Measurements from ENCODE around the gene KPTN.

The KPTN gene

GRCh38 chr19:47464675-47465419 is 19.2 kb downstream of the KPTN start:
- no peak for DNase-seq

- no peak for DNase-seq
Observed at GRCh38 chr19:47461876-47462275, 22.1 kb downstream of the KPTN start.

- no peak for DNase-seq
Observed at GRCh38 chr19:47459477-47459876, 24.5 kb downstream of the KPTN start.

DNA sequence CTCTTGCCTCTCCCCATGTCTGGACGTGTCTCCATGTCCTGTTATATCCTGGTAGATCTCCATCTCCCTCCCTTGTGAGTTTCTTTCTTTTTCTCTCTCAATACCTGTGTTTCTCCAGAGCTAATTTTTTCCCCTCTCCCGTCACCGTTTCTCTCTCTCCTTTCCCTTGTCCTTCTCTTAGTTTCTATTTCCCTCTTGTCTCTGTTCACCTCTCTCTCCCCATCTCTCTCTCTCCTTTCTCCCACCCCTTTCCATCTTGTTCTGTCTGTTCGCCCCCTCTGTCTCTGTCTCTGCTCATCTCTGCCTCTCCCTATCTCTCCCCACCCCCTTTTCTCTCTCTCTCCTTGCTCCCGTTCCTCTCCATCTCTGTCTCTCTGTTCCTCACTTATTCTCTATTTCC is 25.3 kb downstream of the KPTN start:
- DNase-seq = no peak

GRCh38 chr19:47456721-47457474 is 27.1 kb downstream of the KPTN start:
- DNase-seq = no peak

- no peak for DNase-seq
Observed at GRCh38 chr19:47450478-47450877, 33.5 kb downstream of the KPTN start.

DNA sequence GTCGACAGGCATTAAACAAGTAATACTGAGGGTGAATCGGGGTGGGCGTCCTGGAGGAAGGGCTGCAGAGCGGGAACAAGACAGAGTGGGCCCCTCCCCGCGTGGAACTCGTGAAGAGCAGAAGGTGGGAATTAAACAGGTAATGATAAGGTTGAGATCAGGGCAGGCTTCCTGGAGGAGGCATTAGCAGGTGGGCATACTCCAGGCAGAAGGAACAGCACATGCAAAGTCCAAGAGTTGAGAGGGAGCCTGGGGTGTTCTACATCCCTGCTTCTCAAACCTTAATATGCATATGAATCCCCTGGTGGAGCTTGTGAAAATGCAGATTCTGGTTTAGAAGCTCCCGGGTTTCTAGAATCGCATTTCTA is 35.7 kb downstream of the KPTN start:
- no peak for DNase-seq

DNA sequence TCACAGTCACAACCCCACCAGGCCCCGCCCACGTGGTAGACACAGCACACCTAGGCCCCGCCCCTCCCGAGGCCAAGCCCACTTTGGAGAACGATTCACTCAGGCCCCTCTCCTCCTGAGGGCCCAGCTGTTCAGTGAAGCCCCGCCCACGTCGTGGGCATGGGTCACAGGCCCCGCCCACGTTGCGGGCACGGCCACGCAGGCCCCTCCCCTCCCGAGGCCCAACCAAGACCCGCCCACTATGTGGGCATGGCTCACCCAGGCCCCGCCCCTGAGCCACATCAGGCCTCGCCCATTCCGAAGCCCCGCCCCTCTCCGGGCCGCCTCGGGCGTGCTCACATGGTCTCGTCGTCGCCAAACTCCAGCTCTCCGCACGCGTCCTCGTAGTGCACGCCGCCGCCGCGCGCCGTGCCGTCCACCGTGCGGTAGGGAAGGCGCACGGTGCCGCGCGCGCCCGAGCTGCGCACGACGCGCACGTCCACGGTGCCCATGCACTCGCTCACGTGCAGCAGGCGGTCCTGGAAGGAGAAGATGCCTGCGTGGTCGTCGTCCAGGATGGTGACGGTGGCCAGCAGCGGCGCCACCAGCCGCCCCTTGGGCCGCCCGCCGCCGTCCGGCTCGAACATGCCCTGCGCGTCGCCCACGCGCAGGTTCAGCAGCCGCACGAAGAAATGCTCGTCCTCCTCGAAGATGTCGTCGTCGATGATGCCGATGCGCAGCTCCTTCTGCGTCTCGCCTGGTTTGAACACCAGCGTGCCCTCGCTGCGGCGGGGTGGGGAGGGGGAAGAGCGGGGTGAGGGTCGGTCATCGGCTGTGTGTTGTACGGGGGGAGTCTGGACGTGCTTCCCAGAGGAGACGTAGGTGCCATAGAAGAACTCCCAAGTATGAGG is 36.3 kb downstream of the KPTN start:
- DNase-seq = peak; percentile 42 to 49

DNA sequence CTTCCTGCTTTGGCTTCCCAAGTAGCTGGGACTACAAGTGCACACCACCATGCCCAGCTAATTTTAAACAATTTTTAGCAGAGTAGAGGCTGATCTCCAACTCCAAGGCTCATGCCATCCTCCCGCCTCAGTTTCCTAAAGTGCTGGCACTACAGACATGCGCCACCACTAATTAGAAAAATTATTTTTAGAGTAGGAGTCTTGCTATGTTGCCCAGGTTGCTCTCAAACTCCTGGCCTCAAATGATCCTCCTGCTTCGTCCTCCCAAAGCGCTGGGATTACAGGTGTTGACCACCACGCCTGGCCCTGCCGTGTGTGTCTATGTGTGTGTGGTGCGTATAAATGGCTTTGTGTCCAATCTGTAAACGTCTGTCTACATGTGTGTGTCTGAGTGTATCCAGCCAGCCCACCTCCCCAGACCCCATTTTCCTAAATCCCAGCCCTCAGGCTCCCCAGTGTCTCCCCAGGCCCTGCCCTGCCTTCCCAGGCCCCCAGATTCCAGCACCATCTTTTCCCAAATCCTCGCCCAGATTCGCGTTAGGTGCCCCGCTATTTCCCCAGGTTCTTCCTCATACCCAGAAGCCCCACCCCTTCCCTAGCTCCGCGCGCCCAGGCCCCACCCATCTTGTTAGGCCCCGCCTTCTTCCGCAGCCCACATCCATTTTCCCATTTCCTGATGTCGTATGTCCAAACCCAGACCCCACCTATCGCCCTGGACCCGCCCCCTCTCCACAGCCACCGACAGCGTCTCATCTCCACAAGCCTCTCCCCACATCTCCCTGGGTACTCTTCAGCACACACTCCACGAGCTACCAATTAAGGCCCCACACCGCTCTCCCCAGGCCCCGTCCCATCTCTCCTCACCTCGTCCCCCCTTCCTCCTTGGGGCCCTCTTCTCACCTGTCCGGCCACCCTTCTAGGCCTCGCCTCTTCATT is 37.2 kb downstream of the KPTN start:
- no peak for DNase-seq

DNA sequence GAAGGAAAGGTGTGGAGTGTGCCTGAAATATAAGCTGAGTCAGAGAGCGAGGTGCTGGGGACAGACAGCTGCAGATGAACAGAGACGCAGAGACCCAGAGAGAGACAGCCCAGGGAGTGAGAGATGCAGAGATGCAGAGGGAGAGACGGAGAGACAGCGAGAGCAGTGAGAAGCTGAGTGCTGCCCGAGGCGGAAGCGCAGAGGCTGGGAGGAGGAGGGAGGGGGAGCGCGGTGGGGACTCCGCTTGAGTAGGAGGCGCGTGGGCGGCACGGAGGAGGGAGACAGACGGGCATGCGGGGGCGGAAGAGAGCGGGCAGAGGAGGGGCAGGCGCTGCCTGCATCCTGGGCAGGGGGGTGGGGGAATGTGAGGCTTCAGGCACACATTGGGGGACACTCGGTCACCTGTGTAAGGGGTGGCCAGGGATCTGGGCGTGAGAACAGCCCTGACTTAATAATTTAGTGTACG is 38.0 kb downstream of the KPTN start:
- peak; percentile 61 to 90 for DNase-seq

DNA sequence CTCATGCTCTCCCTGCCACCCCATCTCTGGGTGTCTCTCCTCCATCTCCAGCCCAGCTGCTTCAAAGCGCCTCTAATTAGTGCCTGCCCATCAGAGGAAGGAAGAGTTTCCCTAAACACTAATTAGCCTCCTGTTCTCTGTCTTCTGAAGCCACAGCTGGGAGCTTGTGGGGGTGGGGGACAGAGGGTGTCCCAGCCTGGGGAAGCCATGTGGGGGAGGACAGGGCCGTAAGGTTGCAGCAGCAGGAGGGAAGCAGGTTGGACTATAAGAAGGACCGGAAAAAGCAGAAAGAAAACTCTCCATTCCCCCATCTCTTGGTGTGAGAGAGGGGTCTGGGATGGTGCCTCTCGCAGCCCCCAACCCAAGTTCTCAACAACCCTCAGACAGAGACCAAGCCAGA is 38.5 kb downstream of the KPTN start:
- DNase-seq = no peak

- peak in 1 of 2 experiments; percentile 36 for DNase-seq
Observed at GRCh38 chr19:47444388-47444821, 39.6 kb downstream of the KPTN start.

DNA sequence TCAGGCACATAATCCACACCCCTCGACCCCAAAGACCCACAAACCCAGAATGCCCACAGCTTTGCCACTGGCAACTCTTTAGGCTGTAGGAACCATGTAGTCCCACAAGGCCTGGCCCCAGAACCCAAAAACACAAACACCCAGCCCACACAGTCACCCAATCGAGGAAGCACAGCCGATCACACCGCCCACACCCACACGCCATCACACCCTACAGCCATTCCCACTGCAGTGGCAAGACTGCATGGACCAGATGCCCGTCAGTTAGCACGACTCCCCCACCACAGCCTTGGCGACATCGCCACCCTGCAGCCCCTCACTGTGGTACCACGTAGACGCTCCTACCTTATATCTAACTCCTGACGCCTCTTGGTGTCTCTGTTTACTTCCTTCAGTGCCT is 40.7 kb downstream of the KPTN start:
- no peak for DNase-seq

- DNase-seq = no peak
Observed at GRCh38 chr19:47438793-47439220, 45.2 kb downstream of the KPTN start.

DNA sequence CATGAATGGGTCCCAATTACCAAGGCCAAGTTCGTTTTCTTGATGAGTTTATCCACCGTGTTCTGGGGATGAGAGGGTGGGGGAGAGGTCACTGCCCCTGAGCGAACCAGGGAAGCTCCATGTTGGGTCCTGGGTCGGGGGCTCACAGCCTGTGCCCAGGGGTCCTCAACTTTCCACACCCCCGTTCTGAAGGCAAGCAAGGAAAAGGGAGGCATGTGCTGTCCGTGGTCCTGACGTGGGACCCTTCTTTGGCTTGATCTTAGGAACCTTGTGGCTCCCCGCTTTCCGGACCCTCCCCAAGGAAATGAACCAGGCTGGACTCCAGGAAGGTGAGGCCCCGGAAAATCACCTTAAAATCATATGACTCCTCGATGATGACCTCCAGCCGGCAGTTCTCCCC is 46.5 kb downstream of the KPTN start:
- no peak for DNase-seq

DNA sequence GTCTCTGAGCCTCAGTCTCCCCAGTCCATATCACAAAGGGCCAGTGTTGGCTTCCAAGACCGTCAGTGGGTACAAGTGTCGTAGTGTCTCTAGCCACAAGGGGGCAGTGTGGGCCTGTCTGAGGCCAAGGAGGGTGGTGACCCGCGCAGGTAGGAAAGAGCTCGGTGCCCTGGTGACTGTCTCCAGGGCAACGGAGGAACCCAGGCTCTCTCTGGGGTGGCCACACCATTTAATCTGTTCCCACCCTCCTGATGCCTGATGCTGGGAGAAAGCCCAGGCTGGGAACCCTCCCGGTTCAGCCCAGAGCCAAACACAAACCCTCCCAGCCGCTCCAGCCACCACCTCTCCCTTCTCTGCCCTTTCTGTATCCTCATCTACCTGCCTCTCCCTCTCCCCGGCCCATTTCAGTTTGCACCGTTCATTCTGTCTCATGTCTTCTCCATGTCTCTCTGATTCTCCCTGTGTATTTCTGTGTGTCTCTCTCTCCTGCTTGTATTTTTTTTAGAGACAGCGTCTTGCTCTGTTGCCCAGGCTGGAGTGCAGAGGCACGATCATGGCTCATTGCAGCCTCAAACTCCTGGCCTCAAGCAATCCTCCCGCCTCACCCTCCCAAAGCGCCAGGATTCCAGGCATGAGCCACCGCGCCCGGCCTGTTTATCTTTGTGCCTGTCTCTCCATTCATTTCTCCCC is 47.2 kb downstream of the KPTN start:
- peak; percentile 80 to 84 for DNase-seq

DNA sequence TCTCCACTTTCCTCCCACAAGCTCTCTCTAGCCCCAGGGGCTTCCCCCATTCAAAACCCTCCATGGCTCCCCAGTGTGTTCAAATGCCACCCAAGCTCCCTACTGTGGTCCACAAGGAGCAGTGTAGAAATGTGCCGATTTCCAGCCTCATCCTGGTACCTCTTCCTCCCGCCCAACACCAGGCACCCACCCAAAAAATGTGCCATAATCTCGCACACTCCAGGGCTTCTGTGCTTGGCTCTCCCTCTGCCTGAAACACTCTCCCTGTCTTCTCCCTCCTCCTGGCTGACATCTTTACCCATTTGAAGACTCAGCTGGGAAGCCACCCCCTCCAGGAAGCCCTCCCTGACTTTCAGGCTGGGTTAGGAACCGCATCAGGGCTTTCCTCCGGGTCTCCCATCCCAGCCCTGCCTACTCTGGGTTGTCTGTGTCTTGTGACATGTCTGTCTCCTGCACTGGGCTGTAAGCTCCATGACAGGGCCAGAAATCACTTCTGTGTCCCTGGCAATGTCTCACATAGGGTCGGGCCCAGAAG is 48.1 kb downstream of the KPTN start:
- DNase-seq = no peak

- no peak for DNase-seq
Observed at GRCh38 chr19:47435196-47435595, 48.8 kb downstream of the KPTN start.

- no peak for DNase-seq
Observed at GRCh38 chr19:47434088-47434487, 49.9 kb downstream of the KPTN start.

GRCh38 chr19:47433121-47433520 is 50.9 kb downstream of the KPTN start:
- DNase-seq = no peak

GRCh38 chr19:47432499-47432898 is 51.5 kb downstream of the KPTN start:
- no peak for DNase-seq
